ENCODE results near the gene ST13.
A peak's percentile ranks its signal among the peaks of the same experiment; 100 is the strongest.
"Not testable (repeated sequence)": the region's sequence is repeated elsewhere in the genome, so short reads cannot be mapped to it uniquely, and the experiment has no call there.

ST13 gene

GRCh38 chr22:40856513-40857308, at the start of gene ST13, which contains the start of gene XPNPEP3:
ST13 (minus strand) TSS chr22:40856639; CDS start chr22:40856540, 99 bp downstream.
XPNPEP3 (plus strand) TSS chr22:40857148; CDS start chr22:40857182, 34 bp downstream.
- DNase-seq: peak; percentile 99

GRCh38 chr22:40904101-40904500, 47.7 kb upstream of the ST13 start:
- DNase-seq: no peak

GRCh38 chr22:40898850-40899357, 42.5 kb upstream of the ST13 start:
- DNase-seq: no peak

- no peak for DNase-seq
Measured at GRCh38 chr22:40894417-40894816, 38.0 kb upstream of the ST13 start.

DNA sequence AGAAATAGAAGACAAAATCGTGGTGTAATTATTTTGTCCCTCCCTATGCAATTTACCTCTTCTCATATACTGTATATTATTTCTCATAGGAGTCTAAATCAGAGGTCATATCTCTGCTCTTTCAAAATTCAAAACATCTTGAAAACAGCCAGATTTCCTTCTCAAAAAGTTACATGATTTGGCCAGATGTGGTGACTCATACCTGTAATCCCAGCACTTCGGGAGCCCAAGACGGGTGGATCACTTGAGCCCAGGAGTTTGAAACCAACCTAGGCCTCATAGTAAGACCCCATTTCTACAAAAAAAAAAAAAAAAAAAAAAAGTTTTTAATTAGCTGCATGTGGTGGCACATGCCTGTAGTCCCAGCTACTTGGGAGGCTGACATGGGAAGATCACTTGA, 34.4 kb upstream of the ST13 start:
- DNase-seq: no peak

DNA sequence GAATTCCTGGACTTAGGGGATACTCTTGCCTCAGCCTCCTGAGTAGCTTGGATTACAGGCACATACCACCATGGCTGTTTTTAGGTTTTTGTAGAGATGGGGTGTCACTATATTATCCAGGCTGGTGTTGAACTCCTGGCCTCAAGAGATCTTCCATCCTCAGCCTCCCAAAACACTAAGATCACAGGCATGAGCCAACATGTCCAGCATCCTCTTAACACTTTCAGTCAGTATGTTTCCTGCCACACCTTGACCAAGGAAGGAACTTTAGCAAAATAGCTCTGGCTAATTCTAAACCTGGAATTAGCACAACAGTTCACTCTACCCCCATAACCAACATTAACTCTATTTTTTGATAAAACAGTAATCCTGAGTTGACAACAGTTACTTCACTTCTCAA, 32.7 kb upstream of the ST13 start:
- no peak for DNase-seq

DNA sequence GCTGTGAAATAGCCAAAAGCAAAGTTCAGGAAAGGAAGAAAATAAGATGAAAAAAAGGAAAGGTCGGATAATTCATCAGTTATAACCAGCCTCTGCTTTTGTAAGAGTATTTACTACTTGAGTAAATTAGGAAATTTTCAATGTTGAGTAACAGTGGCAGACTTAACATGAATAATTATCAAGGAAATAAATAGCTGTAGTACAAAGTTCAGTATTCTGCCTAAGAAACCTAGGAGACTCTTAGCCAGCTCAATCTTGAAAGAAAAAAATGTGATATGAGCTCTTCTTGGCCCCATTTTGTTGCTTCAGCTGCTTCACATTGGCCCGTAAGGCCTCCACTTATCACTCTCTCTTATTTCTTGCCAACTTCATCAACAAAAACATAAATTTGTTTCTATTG, 22.5 kb upstream of the ST13 start:
- DNase-seq: no peak

- no peak for DNase-seq
Measured at GRCh38 chr22:40877488-40877887, 21.0 kb upstream of the ST13 start.

DNA sequence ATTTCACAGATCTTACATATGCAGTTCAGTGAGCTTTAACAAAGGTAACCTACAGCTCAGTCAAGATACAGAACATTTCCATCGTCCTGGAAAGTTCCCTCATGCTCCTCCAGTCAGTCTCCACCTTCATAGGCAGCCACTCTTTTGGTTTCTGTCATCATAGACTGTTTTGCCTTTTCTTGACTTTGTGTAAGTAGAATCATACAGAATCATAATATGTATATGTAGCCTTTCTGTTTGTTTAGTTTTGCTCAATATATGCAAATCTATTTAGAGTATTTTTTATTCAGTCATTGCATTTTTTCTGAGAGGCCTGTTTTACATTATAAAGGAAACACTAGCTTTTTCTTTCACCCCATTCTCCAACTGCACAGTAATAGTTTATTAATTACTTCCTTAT, 20.5 kb upstream of the ST13 start:
- no peak for DNase-seq

DNA sequence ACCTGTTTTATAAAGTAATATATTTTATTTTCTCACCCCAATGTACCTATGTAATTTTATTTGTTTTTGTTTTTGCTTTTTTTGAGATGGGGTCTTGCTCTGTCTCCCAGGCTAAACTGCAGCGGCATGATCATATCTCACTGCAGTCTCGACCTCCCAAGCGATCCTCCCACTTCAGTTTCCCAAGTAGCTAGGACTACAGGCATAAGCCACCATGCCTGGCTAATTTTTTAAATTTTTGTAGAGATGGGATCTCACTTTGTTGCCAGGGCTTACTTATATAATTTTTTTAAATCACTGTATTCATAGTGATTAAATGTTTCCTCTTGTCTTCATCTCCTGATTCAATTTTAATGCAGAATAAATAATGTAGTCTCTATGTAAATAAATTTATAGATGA, 18.7 kb upstream of the ST13 start:
- no peak for DNase-seq

DNA sequence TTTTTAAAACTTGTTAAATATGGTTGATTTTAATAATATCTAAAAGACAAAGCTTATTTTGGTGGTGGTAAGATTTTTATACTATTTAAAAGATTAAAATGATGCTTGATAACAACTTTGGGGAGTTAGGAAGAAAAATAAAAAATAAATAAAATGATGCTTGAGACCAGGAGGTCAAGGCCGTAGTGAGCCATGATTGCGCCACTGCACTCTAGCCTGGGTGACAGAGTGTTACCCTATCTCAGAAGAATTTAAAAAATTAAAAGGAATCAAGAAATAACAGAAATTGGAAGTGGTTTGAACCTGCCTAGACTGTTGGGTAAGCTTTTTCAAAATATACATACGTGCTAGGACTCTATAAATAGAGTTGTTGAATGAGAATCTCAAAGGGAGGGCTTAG, 17.6 kb upstream of the ST13 start:
- no peak for DNase-seq

DNA sequence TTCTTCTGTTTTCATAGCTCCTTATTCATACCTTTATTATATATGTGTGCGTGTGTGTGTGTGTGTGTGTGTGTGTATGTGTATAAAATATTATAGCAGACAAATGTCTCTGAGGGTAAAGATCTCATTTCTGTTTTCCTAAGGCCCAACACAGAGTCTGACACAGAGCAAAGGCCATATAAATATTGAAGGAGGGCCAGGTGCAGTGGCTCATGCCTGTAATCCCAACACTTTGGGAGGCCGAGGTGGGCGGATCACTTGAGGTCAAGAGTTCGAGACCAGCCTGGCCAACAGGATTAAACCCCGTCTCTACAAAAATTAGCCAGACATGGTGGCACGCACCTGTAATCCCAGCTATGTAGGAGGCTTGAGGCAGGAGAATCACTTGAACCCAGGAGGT, 11.9 kb upstream of the ST13 start:
- DNase-seq: not testable (repeated sequence)

DNA sequence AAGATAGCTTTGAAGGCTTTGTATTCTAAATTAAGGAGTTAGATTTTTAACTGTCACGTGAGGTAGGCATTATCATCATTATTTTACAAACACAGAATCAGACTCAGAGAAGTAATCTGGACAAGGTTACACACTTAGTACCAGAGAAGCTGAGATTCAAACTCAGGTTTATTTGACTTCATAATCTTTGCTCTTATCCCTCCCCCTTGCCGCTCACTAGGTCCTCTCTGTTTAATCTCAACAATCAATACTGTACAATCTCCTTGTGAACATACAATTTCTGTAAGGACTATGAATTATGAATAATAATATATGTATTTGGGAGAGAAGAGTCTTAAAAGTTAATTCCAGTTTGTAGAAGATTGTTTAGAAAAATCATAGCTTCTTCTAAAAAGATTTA, 10.7 kb upstream of the ST13 start:
- no peak for DNase-seq

DNA sequence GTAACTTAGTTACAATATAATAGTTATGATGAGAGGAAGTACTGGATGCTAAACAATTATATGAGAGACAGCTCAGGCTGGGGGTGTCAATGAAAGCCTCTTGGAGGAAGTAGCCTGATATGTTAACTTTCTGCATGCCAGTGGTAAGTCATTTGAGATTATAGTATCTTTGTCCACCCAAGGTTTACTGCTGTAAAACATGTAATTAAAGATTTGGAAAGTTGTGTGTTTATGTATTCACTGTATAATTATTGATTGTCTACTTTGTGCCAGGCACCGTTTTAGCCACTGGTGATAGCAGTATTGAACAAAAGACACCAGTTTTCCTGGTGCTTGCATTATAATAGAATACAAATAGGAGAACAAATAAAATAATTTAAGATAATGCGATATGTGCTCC, 6.1 kb upstream of the ST13 start:
- no peak for DNase-seq

DNA sequence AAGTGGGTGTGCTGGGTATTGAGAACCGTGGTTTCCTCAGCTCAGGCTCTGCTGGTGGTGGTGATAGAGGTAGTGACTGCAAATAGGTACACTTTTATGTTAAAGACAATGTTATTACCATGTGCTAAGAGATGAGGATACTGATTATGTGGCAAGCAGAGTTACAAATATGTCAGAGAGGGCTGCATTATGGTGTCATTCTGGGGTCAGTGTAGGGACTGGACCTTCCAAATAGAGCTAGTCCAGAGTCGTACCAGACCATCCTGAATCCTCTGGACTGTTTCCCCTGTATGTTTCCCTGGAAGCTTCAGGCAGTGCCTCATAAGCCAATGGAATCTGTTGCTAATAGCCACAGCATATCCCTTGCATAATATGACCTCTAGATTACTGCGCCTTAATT, 5.6 kb upstream of the ST13 start, which contains the start of gene DNAJB7:
DNAJB7 (minus strand) TSS at position 101 of the 400 bp plus-strand sequence. CDS start 119 bp downstream, outside the sequence.
- no peak for DNase-seq

- DNase-seq: no peak
Measured at GRCh38 chr22:40857309-40857855, 943 bp upstream of the ST13 start.

- DNase-seq: no peak
Measured at GRCh38 chr22:40855979-40856512, 393 bp downstream of the ST13 start.

GRCh38 chr22:40855071-40855978, 1.1 kb downstream of the ST13 start:
- DNase-seq: no peak

DNA sequence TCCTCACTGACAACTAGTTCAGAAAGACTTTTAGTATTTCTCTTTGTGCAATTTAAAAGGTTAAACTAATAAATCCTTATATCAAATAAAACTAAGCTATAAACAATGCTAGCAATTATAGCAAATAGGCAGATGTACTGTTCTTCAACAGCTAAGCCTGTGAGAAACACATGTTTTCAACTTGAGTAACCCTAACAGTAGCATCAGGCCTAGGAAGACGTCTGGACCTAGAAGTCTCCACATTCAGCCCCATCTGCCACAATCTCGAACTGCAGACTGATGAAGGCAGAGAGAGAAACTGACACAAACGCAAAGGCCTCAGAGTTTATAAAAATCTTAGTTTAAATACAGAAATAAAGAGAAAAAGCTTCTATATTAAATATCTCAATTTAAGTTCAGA, 2.5 kb downstream of the ST13 start:
- no peak for DNase-seq

- DNase-seq: no peak
Measured at GRCh38 chr22:40853333-40853732, 3.1 kb downstream of the ST13 start.

- not testable (repeated sequence) for DNase-seq
Measured at GRCh38 chr22:40845816-40846215, 10.6 kb downstream of the ST13 start.

DNA sequence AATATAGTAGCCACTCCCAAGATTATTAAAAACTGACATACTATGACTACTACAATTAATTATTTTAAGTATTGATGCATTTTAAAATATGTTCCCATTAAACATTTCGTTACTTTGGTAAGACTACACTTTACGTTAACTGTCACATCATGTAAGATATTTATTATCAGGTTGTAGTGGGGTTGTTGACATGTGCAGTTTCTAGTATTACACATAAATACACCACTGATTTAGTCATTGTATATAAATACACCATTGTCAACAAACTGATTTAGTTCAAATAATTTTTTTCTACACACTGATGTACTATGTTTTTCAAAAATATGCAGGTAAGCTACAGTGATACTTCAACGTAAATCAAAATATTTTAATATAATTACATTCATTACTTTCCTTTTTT, 11.5 kb downstream of the ST13 start:
- DNase-seq: no peak

- no peak for DNase-seq
Measured at GRCh38 chr22:40838486-40838885, 18.0 kb downstream of the ST13 start.

Measured in activated CD8-positive, alpha-beta memory T cell treated with anti-CD3 and anti-CD28 coated beads, Interleukin-2, amount 50 U/mL, for 48 hours (primary cell).